RWPE1 (cell line): ENCODE data around the gene JUND.

Experiments
- CTCF ChIA-PET: fragments of 350-600 bp; sonication (Branson Sonifier 250); formaldehyde crosslinking; extraction: SDS; loops from one replicate; lab custom pipeline; 2021; lab: Yijun Ruan, JAX
- POLR2A ChIA-PET: fragments of 400-600 bp; formaldehyde crosslinking; extraction: SDS; loops from one replicate; lab custom pipeline; 2020; ENCODE audit warnings: antibody characterized with exemption; ENCODE audit not compliant: low non-redundant PET; lab: Yijun Ruan, JAX
- DNase-seq: peaks from one replicate; pipeline ENCODE4 v3.0.0; 2012; ENCODE audit warnings: low spot score
- H3K27ac ChIP-seq: fragments of 450-650 bp; 2 replicates; pipeline ENCODE4 v1.5.1; 2017
- TF ChIP-seq, protein P1 (sequence below): fragments of 450-650 bp; conservative IDR thresholded peaks from 2 replicates; pipeline ENCODE4 v1.5.1; 2017; ENCODE audit warnings: low read depth, mild to moderate bottlenecking

The JUND gene

DNA sequence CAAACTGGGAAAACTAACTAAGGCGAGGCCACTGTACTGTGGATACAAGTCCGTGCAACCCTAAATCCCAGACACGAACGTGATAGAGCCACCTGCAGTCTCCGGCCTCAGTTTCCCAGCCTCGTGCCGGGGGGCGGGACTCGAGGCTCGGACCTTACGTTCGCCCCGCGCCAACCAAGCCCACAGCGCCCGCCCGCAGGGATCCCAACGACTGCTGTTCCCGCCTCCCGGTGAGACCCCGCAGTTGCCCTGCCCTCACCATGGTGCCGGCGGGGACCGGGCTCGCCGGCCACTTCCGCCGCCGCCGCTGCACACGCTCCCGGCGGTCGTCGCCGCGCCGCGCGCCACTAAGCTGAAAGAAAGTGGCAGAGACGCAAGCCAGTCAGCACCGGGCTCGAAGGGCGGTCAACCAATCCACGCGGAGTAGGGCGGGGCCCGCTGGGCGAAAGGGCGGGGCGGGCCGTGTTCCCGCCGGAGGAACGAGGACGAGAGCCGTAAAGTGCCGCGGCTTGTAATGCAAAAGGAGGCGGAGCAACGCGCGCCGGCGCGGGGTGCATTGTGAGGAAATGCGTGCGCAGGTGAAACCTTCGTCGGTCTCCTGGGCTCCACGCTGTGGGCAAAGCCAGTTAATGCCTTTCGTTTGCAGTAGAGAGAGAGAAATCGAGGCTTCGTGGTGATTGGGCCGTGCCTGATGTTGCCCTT lies 41.5 kb upstream of the JUND start, which contains the start of gene LSM4:
Gene LSM4 (minus strand): TSS at position 318 of the 702 bp plus-strand sequence. CDS start 56 bp downstream, at position 262.
- CTCF ChIA-PET, result interaction anchor here (0.5 to 1.9 kb wide), 4 partner anchors 8 to 63 kb away, joined by 3 to 23 read pairs (median 3); partner anchors contain the start of gene GDF15
- TF ChIP-seq, protein P1, sequence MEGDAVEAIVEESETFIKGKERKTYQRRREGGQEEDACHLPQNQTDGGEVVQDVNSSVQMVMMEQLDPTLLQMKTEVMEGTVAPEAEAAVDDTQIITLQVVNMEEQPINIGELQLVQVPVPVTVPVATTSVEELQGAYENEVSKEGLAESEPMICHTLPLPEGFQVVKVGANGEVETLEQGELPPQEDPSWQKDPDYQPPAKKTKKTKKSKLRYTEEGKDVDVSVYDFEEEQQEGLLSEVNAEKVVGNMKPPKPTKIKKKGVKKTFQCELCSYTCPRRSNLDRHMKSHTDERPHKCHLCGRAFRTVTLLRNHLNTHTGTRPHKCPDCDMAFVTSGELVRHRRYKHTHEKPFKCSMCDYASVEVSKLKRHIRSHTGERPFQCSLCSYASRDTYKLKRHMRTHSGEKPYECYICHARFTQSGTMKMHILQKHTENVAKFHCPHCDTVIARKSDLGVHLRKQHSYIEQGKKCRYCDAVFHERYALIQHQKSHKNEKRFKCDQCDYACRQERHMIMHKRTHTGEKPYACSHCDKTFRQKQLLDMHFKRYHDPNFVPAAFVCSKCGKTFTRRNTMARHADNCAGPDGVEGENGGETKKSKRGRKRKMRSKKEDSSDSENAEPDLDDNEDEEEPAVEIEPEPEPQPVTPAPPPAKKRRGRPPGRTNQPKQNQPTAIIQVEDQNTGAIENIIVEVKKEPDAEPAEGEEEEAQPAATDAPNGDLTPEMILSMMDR, result peak; percentile 51; the same call in 1 of the 2 replicates
- peak; percentile 99 for DNase-seq
- POLR2A ChIA-PET, result interaction anchor here (0.6 to 3.6 kb wide), 5 partner anchors 34 to 804 kb away, joined by 3 to 40 read pairs (median 4); partner anchors contain the start of gene JUND
- H3K27ac ChIP-seq, result peak within 1 kb of the TSS; percentile 87

DNA sequence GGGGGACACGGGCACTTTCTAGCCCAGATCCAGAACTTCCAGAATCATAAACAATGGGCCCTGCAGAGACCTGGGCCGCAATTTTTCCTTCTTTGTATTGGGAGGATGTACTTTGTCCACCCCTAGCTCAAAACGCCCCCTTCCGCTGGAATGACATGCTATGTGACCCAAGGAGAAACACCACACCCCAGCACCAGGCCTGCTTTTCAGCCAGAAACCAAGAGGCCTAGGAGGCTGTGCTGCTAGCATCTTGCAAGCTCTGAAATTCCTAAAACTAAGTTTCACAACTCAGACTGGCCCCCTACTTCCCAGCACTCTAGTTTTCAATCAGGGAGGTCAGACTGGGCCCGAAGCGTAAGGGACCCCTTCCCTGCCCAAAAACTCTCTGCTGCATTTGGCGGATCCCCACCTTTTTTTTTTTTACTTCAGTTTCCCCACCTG lies 40.9 kb upstream of the JUND start:
- DNase-seq, result peak; percentile 67

GRCh38 chr19:18321734-18322102 lies 40.3 kb upstream of the JUND start:
- POLR2A ChIA-PET, result interaction anchor here (1.0 to 3.6 kb wide), 2 partner anchors 19 to 42 kb away, joined by 3 to 40 read pairs; partner anchors contain the start of gene JUND
- TF ChIP-seq, protein P1, result no peak
- DNase-seq, result no peak
- CTCF ChIA-PET, result interaction anchor here (0.6 to 1.9 kb wide), 5 partner anchors 9 to 67 kb away, joined by 3 to 23 read pairs (median 3); partner anchors contain the start of gene GDF15
- peak overlapping the region; percentile 87 for H3K27ac ChIP-seq

More for the DNA sequence above, 40.9 kb upstream of the JUND start:
- ChIA-PET POLR2A (interaction anchor here (0.6 to 3.6 kb wide), 5 partner anchors 33 to 803 kb away, joined by 3 to 40 read pairs (median 4); partner anchors contain the start of gene JUND), CTCF (interaction anchor here (0.5 to 1.9 kb wide), 4 partner anchors 8 to 63 kb away, joined by 3 to 23 read pairs (median 3); partner anchors contain the start of gene GDF15)
- TF ChIP-seq, protein P1, result no peak; the same call in 1 of the 2 replicates
- H3K27ac ChIP-seq, result peak overlapping the region; percentile 87

- H3K27ac ChIP-seq, result peak overlapping the region; percentile 87
- DNase-seq, result no peak
- TF ChIP-seq, protein P1, result no peak
- ChIA-PET POLR2A (interaction anchor here (0.6 to 3.6 kb wide), 3 partner anchors 19 to 230 kb away, joined by 3 to 40 read pairs (median 5); partner anchors contain the start of gene JUND), CTCF (interaction anchor here (0.6 to 0.9 kb wide), 2 partner anchors 15 to 67 kb away, joined by 3 to 5 read pairs; no protein-coding TSS in a partner anchor)
These were observed 39.7 kb upstream of the JUND start for GRCh38 chr19:18320865-18321733.

DNA sequence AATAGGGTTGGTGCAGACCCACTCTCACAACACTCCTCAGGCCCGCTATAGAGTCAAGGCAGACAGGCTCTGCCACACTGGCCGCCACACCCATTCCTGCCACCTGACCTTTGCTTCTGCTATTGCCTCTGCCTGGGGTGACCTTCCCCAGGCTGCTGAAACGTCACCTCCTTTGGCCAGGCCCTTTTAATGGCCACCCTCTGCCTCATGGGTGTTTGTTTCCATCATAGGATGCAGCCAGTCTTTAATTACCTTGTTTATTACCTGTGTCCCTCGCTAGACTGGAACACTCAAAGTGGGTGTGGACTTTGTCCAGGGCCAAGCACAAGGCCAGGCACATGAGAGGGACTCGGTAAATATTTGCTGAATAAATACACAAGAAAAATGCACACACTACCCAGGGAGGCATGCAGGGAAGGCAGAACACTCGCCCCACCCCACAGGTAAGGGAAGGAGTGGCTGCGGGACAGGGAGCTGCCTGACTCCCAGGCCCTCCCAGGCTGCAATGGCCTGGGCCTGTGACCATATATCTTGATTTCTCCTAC lies 38.2 kb upstream of the JUND start:
- TF ChIP-seq, protein P1, result no peak
- ChIA-PET CTCF (interaction anchor here (0.6 kb wide), 1 partner anchor 91 kb away, joined by 3 read pairs; no protein-coding TSS in a partner anchor), POLR2A (interaction anchor here (3.6 kb wide), 1 partner anchor 39 kb away, joined by 40 read pairs; the partner anchor contains the start of gene JUND)
- no peak for DNase-seq
- H3K27ac ChIP-seq, result peak overlapping the region; percentile 66
